Vagina (tissue), 2 donors: Measurements from ENCODE around the gene TOMM40.
"Not testable (repeated sequence)": the region's sequence is repeated elsewhere in the genome, so short reads cannot be mapped to it uniquely, and the experiment has no call there.

Experiments
- CTCF ChIP-seq, 3 experiments: fragments of 450-650 bp in 2 of 3; fragments of 200-600 bp in 1 of 3; sonication (generic) in 1 of 3; IDR thresholded peaks; one replicate each; pipeline ENCODE4 v1.5.1; 2017 to 2019; ENCODE audit warnings: antibody characterized with exemption in 3 of 3, mild to moderate bottlenecking in 2 of 3, moderate library complexity in 2 of 3
- POLR2A ChIP-seq, 2 donors: fragments of 450-650 bp; IDR thresholded peaks; one replicate each; pipeline ENCODE4 v1.6.1; 2017; ENCODE audit warnings: antibody characterized with exemption in 2 of 2, mild to moderate bottlenecking in 2 of 2, moderate library complexity in 2 of 2

DNA sequence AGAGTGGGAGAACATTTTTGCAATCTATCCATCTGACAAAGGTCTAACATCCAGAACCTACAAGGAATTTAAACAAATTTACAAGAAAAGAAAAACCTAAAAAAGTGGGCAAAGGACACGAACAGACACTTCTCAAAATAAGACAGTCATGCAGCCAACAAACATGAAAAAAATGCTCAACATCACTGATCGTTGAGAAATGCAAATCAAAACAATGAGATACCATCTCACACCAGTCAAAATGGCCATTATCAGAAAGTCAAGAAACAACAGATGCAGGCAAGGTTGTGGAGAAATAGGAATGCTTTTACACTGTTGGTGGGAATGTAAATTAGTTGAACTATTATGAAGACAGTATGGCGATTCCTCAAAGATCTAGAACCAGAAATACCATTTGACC is 29.5 kb upstream of the TOMM40 start:
- not testable (repeated sequence) for TF ChIP-seq CTCF, POLR2A (IDR thresholded peaks at IDR 0.05)
